CD4-positive, alpha-beta T cell treated with Interleukin-15 for 4 hours (primary cell): Measurements from ENCODE around the gene CYP2C8.
"Not testable (repeated sequence)": the region's sequence is repeated elsewhere in the genome, so short reads cannot be mapped to it uniquely, and the experiment has no call there.

Experiments
- DNase-seq: peaks from one replicate; pipeline ENCODE4 v3.0.0-alpha.2; 2020; ENCODE audit warnings: low spot score

The CYP2C8 gene

DNA sequence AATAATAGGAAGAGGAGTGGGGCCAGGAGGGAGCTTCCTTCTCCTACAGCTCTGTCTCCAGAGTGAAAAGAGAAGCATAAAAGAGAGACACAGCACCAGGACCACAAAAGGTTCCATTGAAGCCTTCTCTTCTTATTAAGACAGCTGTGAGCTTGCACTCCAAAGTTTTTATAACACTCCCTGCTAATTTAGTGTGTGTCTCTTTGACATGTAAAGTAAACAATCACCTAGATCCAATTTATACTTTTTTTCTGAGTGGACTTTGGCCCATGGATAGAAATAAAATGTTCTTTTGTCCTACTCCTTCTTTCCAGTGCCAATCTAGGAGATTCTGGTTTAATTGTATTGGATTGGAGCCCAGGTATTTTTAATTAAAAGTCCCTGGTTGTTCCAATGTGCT is at the start of gene CYP2C8:
Gene CYP2C8 (minus strand): TSS at position 212 of the 400 bp plus-strand sequence. CDS start 95 bp downstream, at position 117.
- no peak for DNase-seq

DNA sequence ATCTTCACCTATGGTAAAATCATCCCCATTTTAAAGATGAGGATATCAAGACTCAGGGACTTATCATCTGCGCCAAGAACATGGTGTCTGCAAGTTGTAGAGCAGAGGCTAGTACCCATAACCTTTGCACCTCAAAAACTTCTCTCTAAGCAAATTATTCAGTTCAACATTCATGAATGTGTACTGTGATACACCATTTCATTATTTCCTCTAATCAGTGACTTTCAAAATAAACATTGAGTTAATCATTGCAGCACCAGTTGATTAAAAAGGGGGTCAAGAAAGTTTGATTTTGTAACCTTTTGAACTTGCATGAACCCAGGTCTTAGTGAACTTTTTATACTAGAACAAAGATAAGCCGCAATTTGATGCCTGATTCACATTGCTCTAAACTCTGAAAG is 47.6 kb upstream of the CYP2C8 start:
- no peak for DNase-seq

DNA sequence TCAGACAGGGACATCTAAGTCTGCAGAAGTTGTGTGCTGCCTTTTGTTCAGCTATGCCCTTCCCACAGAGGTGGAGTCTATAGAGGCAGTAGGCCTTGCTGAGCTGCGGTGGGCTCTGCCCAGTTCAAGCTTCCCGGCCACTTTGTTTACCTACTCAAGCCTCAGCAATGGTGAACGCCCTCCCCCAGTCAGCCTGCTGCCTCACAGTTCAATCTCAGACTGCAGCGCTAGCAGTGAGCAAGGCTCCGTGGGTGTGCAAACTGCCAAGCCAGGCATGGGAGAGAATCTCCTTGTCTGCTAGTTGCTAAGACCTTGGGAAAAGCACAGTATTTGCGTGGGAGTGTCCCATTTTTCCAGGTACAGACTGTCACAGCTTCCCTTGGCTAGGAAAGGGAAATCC is 41.5 kb upstream of the CYP2C8 start:
- not testable (repeated sequence) for DNase-seq

DNA sequence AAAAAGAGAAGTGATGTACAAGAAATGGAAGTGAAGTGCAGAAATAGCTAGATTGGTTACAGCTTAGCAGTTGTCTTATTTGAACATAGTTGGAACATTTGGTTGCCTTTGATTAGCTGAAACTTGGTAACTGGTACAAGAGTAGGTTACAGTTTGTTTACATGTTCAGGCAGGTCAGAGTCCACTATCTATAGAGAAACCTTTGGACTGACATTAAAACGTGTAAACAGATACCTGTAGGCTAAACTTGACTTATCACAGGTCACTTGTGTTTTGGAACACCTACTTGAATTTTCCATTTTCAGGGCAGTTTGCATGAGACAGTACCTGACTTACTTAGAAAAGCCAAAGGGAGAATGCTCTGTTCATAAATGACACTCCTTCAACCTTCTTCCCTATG is 28.5 kb upstream of the CYP2C8 start:
- no peak for DNase-seq

DNA sequence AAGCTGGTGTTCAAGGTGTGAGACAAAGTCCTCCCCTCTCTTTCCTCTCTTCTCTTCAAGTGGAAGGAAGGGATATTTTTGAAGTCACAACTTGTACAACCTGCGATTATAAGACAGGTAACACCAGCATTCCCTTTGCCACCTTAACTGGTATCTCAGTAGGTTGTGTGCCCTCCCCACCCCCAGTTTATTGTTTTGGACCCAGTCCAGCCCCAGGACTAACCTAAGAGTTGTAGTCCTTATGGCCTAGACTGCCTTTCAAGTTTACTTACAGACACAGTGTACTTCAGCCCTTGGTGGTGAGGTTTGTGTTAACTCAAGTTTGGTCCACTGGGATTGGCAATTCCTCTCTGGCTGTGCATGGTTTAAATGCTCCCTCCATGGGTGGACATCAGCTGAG is 26.8 kb upstream of the CYP2C8 start:
- no peak for DNase-seq

DNA sequence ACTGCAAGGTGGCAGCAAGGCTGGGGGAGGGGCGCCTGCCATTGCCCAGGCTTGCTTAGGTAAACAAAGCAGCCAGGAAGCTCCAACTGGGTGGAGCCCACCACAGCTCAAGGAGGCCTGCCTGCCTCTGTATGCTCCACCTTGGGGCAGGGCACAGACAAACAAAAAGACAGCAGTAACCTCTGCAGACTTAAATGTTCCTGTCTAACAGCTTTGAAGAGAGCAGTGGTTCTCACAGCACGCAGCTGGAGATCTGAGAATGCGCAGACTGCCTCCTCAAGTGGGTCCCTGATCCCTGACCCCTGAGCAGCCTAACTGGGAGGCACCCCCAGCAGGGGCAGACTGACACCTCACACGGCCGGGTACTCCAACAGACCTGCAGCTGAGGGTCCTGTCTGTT is 10.3 kb upstream of the CYP2C8 start:
- not testable (repeated sequence) for DNase-seq

DNA sequence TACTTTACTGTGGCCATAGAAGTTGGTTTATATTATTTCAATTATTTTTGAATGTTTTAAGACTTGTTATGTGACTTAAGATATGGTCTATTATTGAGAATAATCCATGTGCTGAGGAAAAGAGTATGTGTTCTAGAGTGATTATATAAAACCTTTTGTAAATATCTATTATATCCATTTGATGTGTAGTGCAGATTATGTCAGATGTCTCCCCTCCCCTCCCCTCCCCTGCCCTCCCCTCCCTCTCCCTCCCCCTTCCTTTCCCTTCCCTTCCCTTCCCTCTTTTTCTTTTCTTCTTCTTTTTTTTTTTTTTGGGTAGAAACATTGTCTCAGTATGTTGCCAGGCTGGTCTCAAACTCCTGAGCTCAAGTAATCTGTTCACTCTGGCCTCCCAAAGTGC is 8.3 kb upstream of the CYP2C8 start:
- no peak for DNase-seq

DNA sequence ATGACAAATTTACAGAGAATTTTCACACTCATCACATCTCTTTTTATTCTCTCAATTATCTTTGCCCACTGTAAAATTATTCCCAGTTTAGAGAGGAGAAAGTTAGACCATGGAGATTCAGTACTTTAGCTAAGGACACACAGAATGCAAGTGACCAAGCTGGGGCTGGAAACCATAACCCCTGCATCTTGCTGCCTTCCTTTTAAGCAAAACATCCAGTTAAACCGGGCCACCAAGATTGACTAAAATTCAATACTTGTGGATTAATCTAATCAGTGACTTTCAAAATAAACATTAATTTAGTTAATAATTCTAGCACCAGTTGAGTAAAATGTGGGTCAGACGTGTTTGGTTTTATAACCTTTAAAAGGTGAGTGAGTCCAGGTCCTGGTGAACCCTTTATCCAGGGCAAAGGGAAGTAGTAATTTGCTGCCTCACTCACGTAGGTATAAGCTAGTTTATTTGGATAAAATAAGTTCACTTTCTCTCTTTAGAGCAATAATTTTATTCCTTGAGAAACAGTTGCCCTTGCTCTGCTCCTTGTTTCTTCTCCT is 1.9 kb upstream of the CYP2C8 start:
- no peak for DNase-seq

DNA sequence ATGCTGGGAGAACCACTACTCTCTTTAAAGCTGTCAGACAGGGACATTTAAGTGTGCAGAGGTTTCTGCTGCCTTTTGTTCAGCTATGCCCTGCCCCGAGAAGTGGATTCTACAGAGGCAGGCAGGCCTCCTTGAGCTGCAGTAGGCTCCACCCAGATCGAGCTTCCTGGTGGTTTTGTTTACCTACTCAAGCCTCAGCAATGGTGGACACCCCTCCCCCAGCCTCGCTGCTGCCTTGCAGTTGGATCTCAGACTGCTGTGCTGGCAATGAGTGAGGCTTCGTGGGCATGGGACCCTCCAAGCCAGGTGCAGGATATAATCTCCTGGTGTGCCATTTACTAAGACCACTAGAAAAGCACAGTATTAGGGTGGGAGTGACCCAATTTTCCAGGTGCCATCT is 5.2 kb downstream of the CYP2C8 start:
- not testable (repeated sequence) for DNase-seq

DNA sequence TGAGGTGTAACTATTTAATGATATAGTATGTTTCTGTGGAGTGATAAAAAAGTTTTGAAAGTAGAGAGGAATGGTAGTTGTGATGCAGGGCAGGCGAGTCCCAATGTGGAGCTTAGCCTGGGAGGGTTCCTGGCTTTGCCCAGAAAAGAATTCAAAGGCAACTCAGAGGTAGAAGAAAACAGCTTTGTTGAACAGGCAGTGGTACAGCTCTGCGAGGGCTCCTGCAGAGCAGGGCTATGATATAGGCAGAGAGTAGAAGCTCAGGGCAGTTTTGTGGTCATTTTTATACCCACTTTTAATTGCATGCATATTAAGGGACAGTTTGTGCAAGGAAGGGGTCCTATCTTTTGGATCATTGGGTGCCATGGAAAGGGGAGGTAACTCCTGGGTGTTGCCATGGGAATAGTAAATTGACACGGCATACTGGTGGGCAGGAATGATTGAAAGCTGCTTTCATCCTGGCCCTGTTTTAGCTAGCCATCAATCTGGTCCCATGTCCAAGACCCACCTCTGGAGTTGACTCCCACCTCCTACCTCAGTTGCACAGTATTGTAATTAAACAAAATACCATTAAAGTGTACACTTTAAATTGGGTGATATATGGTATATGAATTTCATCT is 12.4 kb downstream of the CYP2C8 start:
- DNase-seq, result no peak

DNA sequence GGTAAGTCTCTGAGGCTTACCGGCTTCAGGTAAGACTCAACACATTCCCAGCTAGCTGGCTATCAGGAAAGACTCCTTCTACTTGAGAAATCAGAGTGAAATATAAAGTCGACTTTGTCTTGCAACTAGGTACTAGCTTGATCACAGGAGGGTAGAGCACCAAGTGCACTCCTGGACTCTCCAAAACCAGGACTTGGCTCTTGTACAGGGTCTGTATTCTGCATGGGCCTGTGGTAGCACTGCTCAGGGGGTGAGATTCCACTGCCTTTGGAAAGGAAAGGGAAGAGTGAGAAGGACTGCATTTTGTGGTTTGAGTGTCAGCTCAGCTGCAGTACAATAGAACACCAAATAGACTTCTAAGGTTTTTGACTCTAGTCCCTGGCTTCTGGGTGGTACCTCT is 19.4 kb downstream of the CYP2C8 start:
- no peak for DNase-seq

DNA sequence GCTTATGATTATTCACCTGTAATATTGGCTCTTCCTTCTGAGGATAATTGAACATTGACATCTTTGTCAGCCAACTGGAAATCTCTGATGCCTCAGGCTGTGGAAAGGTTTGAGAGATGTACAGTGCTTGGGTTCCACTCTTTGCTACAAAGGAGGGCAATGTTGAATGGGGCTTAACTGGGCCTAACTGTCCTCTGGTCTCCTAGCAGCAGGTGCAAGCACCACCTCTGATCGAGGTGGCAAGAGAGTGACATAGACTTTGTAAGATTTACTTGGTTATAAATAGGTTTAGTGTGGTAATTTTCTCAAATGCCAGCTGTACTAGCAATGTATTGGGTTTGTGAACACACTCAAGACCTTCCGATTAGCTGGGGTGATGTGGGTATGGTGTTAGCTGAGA is 21.1 kb downstream of the CYP2C8 start:
- no peak for DNase-seq

DNA sequence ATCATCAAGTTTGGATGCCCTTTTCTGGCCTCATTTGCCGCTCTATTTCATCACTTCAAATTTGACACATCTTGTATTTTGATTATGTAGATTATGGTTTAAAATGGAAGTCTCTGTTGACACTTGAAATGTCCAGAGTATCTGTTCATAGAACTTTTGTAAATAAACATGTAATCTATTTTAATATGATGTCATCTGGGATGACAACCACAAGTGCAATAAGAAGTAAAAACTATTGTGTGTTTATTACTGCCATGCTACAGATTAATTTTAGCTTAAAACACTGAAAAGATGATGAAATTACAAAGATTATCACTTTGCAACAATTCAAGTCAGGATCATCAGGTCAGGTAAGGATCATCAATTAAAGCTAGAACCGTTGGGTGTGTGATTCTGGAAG is 30.0 kb downstream of the CYP2C8 start:
- DNase-seq, result no peak

DNA sequence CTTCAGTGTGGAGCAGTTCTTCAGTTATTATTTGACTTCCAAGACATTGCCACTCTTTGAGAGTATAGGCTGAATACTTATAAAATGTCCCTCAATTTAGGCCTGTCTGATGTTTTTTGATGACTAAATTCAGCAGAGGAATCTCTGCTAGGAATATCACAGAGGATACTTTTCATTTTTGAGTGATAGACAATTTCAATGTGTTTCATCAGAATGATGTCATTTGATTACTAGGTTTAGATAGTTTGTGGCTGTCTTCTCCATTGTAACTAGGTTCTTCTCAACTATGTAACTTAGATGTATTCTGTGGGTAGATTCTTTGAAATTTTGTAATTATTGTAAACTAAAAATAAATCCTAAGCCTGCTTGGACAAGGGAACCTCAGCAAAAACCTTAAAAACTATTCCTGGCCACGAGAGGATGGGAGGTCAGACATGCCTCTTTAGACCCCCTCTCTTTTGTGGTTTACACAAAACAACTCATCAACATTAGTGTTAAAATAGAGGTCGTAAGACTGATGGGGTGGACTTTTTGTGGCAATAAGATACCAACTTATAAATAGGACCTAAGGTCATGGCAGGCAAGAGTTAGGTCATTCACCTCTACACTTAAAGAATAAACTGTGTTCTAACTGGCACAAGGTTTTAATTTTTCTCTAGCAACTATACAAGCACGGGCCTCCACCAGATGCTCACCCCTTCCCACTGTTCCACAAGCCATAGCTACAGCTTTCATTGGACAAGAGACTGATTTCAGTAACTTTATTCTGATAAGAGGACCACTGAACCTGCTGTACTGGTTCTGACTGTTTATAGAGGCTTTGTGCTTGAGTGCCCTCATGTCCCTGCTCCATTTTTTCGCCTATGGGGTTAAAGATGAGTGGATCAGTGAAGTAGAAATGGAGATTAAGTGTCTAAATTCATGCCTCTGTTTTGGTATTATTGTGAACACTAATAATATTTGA is 33.7 kb downstream of the CYP2C8 start:
- DNase-seq, result no peak

DNA sequence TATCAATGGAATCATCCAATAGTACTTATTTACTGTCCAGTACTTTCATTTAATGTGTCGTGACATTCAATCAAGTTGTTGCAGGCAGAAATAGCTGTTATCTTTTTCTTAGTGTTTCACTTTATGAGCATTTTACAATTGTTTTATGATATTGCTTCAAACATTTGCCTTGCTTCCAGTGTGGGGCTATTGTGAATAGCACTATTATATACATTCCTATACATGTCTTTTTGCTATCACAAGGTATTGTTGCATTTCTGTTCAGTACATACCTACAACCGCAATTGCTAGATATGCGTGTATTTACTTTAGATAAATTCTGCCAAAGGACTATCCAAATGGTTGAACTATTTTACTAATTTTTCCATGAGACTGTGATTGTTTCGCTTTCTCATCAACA is 34.9 kb downstream of the CYP2C8 start:
- no peak for DNase-seq

DNA sequence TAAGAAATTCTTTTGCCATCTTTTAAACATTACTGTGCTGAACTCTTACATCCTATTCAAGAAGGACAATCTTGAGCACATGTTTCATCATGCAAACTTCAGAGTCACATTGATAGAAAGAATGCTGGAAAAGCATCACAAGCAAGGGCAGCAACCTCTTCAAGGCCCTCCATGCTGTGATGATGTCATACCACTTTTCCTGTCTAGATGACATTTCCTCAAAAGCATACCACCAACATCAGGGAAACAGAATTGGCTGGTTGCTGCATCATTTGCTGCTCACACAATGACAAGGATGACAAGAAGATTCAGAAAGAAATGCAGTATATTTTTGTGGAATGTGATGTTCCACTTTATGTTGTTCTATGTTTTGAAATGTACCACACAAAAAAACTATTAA is 37.6 kb downstream of the CYP2C8 start:
- no peak for DNase-seq

DNA sequence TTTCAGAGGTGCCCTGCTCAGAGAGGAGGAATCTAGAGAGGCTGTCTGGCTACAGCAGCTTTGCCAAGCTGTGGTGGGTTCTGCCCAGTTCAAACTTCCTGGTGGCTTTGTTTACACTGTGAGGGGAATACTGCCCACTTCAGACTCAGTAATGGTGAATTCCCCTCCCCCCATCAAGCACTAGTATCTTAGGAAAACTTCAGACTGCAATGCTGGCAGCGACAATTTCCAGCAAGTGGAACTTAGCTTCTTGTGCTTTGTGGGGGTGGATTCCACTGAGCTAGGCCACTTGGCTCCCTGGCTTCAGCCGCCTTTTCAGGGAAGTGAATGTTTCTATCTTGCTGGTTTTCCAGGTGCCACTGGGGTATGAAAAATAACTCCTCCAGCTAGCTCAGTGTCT is 42.8 kb downstream of the CYP2C8 start:
- DNase-seq, result no peak

DNA sequence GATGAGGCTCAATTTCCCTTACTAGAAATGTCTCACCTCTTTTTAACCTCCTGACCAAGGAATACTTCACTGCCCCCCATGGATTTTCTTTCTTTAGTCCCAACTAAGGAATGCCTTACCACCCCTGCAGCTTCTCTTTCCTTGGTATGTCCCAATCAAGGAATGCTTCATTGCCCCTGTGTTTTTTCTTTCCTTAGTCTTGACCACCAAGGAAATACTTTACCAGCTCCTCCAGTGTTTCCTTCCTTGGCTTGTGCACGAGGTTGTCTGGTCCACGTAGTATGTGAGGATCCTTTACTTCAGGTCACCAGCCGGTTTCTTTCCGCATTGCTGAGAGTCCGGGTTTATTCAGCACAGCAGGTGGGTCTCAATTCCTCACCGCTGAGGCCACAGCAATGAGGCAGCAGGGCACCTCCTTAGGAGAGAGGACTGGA is 71.5 kb downstream of the CYP2C8 start:
- no peak for DNase-seq

DNA sequence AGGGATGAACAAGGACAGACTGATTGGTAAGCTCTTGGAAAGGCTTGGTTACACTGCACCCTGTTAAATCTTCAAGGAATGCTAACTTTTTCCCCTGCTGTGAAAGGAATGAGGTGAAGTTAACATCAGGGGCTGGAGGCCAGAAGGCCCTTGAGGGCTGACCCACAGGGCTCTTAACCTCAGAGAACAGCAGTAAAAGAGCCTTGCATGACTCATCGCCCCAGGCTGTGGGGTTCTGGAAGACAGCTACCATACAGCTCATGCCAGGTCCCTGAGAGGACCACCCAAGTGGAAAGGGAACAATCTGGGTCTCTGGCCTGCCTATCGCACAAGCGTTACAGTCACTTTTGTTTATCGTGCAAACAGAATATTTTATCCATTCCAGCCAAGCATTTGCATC is 76.5 kb downstream of the CYP2C8 start:
- no peak for DNase-seq

DNA sequence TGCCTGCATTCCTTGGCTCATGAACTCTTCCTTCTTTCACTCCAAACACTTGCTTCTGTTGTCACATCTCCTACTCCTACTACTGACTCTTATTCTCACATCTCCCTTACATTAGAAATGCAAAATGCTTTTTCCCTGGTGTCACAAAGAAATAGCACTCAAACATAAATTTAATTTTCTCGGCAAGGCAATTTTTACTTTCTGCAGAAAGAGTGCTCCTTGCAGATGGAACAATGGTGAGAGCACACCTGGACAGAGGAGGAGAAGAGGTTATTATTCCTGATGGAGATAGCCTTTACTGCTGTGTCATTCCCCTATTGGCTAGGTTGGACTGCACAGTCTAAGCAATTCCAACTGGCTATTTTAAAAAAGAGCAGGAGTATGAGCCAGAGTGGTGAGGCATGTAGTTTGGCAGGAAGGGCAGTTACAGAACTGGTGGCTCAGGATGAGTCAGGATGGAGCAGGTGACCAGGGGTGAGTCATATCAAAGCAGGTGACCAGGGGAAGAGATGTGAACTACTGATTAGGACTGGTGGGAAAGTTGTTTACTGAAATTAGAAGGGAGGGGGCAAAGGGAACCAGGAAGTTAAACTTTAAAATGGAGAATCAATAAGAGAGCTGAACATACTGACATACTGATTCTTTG is 77.9 kb downstream of the CYP2C8 start:
- DNase-seq, result no peak

DNA sequence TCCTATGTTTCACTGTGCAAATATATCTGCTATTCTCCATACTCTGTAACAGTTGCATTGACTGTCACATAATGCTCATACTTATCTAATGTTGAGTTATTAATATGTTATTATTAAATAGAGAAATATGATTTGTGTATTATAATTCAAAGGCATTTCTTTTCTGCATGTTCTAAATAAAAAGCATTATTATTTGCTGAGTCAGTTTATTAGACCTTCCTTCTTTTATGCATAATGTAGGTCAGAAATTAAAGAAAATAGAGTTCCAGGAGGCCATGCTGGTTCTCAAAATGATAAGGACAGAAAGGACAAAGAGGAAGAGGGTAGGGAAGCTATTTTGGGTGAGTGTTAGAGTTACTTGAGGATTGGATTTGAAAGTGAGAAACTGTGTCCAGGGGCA is 80.1 kb downstream of the CYP2C8 start:
- DNase-seq, result no peak
